Activated gamma-delta T cell (primary cell): ENCODE results near the gene TUNAR.

Source experiments
- DNase-seq: peaks from one replicate; lab custom pipeline; 2025; lab: John Stamatoyannopoulos, UW
- total RNA-seq, 2 donors: gene quantifications; one replicate each; lab custom pipeline; 2026; lab: John Stamatoyannopoulos, UW

Gene TUNAR
- 0 to 0.05 reads per million in 2 donors for total RNA-seq

DNA sequence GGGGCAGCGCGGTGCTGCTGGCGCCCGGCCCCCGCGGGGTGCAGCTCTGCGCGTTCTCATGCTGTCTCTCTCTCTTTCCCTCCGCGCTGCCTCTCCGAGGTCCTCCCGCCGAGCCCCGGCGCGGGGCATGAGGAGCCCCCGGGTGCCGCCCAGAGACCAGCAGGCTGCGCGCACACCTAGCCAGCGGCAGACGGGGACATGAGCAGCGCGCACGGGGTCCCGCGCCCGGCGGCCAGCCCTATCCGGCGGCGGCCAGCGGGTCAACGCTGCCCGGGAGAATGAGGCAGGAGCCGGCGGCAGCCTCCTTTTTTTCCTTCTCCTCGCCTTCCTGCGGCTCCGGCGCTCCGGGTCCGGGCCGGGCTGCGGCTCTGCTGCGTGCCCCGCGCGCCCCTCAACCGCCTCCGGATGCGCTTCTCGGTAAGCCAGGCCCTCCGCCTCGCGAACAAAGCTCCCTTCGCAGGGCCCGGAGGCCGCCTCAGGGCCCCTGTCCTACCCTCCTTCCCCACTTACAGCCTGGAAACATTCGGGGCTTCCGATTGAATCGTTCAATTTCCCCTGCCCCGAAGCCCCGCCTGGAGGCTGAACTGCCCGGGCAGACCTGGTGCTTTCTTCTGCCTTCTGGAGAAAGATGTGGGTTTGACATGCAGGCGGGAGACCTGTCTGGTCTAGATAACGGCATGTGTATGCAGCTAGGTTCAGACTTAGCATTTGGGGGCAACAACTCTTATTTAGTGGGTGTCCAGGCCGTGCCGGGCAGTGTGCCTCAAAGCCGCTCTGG, at the start of gene TUNAR:
Gene TUNAR, plus strand, starts transcription at position 72 of the 778 bp plus-strand sequence.
- DNase-seq: no peak

- DNase-seq: no peak
Measured at GRCh38 chr14:95828649-95829265, 47.9 kb upstream of the TUNAR start.

DNA sequence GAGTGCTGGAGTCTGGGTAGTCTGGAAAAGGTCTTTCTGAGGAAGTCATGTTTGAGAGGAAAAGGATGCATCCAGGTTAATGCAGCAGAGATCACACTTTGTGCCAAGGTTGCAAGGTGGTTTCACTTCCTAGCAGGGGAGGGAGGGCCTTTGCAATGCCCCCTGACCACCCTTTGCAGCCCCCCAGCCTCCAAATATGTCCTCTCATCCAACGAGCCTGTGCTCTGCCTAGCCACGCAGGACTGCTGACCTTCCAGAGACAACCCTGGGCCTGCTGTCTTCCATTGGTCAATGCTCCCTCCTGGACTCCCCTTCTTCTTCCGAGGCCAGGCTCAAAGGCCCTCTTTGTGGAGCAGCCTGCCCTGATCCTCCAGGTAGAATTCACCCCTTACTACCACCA, 47.3 kb upstream of the TUNAR start:
- DNase-seq: no peak

DNA sequence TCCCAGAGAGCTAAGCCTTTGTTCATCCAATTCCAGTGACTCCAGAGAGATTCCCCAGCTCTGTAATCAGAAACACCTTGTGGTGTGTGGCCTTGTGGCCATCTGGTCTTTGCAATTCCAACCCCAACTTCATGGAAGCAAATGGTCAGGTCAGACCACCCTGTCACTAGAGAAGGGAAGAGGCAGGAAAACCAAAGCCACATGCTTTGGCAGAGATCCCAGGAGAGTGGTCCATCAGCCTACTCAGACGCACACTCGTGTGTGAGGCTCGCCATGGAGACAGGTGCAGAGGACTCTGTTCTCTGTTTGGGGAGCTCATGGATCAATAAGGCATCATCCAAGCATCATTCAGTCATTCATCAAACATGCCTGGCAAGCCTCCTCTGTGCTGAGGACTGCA, 46.2 kb upstream of the TUNAR start:
- no peak for DNase-seq

DNA sequence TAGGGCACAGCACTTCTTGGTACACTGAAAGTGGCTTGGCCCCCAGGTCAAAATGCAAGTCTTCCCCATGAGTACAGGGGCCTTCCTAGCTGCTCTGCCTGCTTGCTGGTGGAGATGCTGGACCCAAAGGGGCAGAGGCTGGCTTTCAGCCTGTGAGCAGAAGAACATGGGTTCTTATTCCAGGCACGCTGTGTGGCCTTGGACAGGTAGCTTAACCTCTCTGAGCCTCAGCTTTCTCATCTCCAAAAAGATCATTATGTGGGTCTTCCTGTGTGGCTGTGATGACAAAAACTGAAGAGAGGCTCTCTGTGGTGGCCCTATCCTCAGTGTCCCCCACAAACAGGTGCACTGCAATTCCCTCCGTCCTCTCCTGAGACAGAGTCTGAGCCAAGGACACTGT, 45.6 kb upstream of the TUNAR start:
- no peak for DNase-seq

DNA sequence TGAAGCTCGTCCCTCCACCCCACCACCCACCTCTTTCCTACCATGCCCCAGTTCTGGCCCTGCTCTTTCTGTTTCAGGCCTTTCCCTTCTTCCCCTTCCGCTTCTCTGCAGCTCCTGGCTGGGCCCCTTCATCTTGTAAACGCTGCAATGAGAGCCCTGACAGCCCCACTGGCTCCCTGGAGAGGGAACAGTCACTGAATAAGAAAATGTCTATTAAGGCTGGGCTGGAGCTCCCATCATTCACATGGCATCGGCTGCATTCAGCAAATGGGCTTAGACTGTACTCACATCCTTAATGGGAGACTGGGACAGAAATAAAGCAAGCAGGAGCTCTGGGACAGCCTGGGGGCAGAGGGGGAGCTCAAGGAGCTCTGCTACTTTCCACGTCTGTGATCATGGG, 45.2 kb upstream of the TUNAR start:
- DNase-seq: no peak

DNA sequence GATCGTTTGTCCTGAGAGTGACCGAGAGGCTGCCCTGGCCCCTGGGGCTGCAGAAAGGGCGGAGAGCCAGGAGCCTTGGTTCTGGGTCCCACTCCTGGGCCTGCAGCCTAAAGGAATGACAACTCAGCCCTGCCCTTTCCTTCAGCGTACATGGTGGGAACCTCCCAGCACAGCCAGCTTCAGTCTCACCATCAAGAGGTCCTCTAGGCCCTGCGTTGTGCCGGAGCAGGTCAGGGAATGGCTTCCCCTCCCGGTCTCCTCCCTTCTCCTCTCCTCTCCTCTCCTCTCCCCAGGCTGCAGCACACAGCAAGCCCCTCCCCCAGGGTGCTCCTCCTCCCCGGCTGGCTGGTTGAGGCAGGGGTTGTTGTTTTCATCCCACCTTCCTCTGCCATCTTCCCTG, 44.6 kb upstream of the TUNAR start:
- DNase-seq: no peak

DNA sequence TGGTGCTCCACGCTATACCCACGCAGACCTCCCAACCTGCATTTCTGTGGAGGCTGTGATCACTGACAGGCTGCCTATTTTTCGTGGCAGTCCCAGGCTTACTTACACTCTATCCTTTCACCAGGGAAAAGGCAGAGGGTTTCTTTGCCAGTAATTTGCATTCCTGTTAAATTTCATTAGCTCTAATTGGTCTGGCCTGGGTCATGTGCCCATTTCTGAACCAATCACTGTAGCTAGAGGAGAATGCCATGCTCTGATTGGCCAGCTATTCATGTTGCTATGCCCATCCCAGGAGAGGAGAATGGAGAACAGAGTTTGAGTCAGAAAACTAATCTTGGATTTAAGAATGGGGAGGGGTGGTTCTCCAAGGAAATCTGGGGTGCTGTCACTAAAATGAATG, 43.2 kb upstream of the TUNAR start:
- DNase-seq: no peak

- DNase-seq: no peak
Measured at GRCh38 chr14:95834496-95834895, 42.1 kb upstream of the TUNAR start.

- DNase-seq: no peak
Measured at GRCh38 chr14:95835121-95835730, 41.4 kb upstream of the TUNAR start.

DNA sequence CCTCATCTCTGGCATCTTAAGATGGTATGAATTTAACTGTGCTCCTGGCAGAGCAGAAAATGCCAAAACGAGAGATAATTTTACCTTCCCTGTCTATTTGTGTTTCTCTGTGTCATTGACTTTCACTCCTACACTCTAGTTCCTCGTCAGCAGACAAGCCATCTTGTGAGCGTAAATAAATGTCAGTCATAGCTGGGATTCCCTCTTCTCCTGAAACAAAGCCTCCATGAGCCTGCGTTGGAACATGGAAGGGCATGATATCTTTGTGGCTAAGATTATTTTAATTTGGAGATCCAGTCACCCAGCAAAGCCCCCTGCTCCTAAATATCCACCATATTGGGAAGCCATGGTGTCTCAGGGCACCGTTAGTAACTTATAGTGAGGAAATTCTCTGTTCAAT, 37.8 kb upstream of the TUNAR start:
- DNase-seq: no peak

GRCh38 chr14:95840094-95840700, 36.4 kb upstream of the TUNAR start:
- DNase-seq: no peak

GRCh38 chr14:95841668-95842067, 35.0 kb upstream of the TUNAR start:
- no peak for DNase-seq

GRCh38 chr14:95849761-95850160, 26.9 kb upstream of the TUNAR start:
- DNase-seq: no peak

GRCh38 chr14:95850429-95850828, 26.2 kb upstream of the TUNAR start:
- DNase-seq: no peak

GRCh38 chr14:95855606-95856005, 21.0 kb upstream of the TUNAR start:
- DNase-seq: no peak

DNA sequence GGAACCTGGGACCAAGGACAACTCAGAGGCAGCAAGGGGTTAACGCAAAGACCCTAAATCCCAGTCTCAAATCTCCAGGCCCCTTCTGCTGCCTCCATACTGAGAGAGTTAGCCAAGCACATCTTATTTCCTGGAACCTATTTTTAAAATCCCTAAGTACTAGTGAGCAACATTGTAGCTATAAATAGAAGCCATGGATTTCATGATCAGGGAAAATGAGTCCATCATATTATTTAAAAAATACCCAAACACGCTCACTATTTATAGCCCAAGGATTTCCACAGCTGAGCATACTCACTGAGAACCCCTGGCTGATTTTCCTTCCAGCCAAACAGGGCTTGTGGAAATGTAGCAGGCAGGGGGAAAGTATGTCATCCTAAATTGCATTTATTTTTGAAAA, 19.4 kb upstream of the TUNAR start:
- no peak for DNase-seq

GRCh38 chr14:95858893-95859292, 17.7 kb upstream of the TUNAR start:
- no peak for DNase-seq

GRCh38 chr14:95862243-95862642, 14.4 kb upstream of the TUNAR start:
- DNase-seq: no peak

DNA sequence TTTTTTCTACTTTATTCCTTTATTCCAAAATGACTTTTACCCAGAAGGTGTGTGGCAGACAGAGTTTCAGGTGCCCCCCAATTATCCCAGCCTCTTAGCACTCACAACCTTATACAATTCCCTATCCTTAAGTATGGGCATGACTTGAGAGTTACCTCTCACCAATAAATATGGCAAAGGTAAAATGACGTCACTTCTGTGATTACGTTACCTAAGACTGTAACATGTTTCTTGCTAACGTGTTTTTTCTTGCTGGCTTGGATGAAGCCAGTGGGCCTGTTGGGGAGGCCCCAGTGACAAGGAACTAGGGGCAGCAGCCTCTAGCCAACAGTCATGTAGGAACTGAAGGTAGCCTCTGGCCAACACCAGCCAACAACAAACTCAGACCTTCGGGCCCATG, 13.3 kb upstream of the TUNAR start:
- DNase-seq: no peak

DNA sequence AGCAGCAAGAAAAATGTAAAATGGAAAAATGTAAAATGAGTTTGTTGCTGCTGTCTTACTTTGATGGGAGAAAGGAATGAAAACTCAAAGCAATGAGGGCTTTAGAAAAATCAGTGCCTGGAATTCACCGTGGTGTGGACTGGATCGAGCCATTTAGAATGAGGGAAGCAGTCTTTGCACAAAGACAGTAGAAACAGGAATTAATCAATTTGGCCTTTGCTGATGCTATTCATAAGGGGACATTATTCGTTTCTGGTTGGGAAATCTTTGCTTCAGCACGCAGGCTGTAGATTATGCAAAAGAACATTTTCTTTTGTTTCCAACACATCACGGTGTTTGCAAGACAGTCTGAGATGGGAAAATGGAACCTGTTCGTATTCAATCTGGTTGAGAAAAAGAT, 6.9 kb upstream of the TUNAR start:
- no peak for DNase-seq

- DNase-seq: no peak
Measured at GRCh38 chr14:95870772-95871171, 5.9 kb upstream of the TUNAR start.

- no peak for DNase-seq
Measured at GRCh38 chr14:95871531-95871930, 5.1 kb upstream of the TUNAR start.
